Testis (tissue), 2 donors: ENCODE data around the gene ADK.

Experiments
- POLR2A ChIP-seq: fragments of 450-650 bp; IDR thresholded peaks from one replicate; pipeline ENCODE4 v1.6.1; 2017; ENCODE audit warnings: antibody characterized with exemption, mild to moderate bottlenecking, moderate library complexity
- TF ChIP-seq, protein P1 (sequence below), 3 experiments: fragments of 450-650 bp in 2 of 3; fragments of 200-600 bp in 1 of 3; sonication (generic) in 1 of 3; IDR thresholded peaks; one replicate each; pipeline ENCODE4 v1.5.1; 2016 to 2019; ENCODE audit warnings: antibody characterized with exemption in 3 of 3, mild to moderate bottlenecking in 2 of 3, moderate library complexity in 1 of 3

DNA sequence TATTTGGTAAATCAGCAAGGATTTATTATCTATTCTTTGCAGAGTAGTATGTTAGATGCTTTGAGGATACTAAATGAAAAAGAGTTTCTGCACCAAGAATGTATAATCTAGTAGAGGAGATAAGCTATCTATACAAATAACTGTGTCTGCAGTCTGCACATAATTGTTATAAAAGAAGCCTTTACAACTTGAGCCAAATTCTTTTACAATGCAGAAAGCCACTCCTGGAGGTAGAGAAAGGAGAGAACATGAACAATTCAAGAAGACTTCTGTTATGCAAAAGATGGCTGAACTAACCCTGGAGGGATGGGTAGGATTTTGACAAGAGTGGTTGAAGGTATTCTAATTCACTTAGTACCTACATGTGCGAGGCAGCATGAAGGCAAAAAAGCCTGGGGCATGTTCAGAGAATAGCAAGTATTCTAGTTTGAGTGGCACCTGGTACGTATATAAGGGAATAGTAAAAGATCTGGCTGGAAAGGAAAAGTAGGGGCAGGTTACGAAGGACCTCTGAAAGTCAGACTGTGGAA is 424.2 kb downstream of the ADK start:
- TF ChIP-seq, protein P1, sequence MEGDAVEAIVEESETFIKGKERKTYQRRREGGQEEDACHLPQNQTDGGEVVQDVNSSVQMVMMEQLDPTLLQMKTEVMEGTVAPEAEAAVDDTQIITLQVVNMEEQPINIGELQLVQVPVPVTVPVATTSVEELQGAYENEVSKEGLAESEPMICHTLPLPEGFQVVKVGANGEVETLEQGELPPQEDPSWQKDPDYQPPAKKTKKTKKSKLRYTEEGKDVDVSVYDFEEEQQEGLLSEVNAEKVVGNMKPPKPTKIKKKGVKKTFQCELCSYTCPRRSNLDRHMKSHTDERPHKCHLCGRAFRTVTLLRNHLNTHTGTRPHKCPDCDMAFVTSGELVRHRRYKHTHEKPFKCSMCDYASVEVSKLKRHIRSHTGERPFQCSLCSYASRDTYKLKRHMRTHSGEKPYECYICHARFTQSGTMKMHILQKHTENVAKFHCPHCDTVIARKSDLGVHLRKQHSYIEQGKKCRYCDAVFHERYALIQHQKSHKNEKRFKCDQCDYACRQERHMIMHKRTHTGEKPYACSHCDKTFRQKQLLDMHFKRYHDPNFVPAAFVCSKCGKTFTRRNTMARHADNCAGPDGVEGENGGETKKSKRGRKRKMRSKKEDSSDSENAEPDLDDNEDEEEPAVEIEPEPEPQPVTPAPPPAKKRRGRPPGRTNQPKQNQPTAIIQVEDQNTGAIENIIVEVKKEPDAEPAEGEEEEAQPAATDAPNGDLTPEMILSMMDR (IDR thresholded peaks at IDR 0.05): no peak
- TF ChIP-seq POLR2A: no peak
